22Rv1 (cell line): ENCODE data around the gene HECW1.
"Not testable (repeated sequence)": the region's sequence is repeated elsewhere in the genome, so short reads cannot be mapped to it uniquely, and the experiment has no call there.

Experiments
- H3K27ac ChIP-seq: fragments of 450-650 bp; 2 replicates; pipeline ENCODE4 v1.5.1; 2017
- CTCF ChIP-seq: fragments of 450-650 bp; IDR thresholded peaks from 2 replicates; pipeline ENCODE4 v1.5.1; 2017; ENCODE audit warnings: mild to moderate bottlenecking
- ZFX ChIP-seq: fragments of 450-650 bp; IDR thresholded peaks from 2 replicates; pipeline ENCODE4 v1.6.1; 2017; ENCODE audit warnings: antibody characterized with exemption, borderline replicate concordance

HECW1 gene

GRCh38 chr7:43576241-43576640, 463.8 kb downstream of the HECW1 start:
- TF ChIP-seq ZFX (no peak), CTCF (no peak)

GRCh38 chr7:43577485-43577951, 465.1 kb downstream of the HECW1 start:
- no peak overlapping the region for H3K27ac ChIP-seq
- TF ChIP-seq CTCF (no peak), ZFX (no peak)

More at GRCh38 chr7:43576241-43576640, 463.8 kb downstream of the HECW1 start:
- H3K27ac ChIP-seq, result no peak overlapping the region

GRCh38 chr7:43582503-43583423, 470.3 kb downstream of the HECW1 start, which contains the start of gene STK17A:
STK17A (plus strand) TSS chr7:43583108; CDS start chr7:43583244, 136 bp downstream.
- peak within 1 kb of the TSS; percentile 70 for H3K27ac ChIP-seq
- no peak for TF ChIP-seq ZFX
- peak; percentile 100 for TF ChIP-seq CTCF

GRCh38 chr7:43583424-43584194, 471.2 kb downstream of the HECW1 start:
- TF ChIP-seq CTCF (no peak), ZFX (no peak)
- peak overlapping the region; percentile 70 for H3K27ac ChIP-seq

GRCh38 chr7:43584195-43584586, 471.7 kb downstream of the HECW1 start:
- peak overlapping the region; percentile 70 for H3K27ac ChIP-seq
- TF ChIP-seq CTCF, result no peak
- no peak for TF ChIP-seq ZFX

- H3K27ac ChIP-seq, result not testable (repeated sequence)
These were observed 472.3 kb downstream of the HECW1 start for GRCh38 chr7:43584733-43585132.

GRCh38 chr7:43585562-43585961, 473.1 kb downstream of the HECW1 start:
- TF ChIP-seq ZFX (no peak), CTCF (no peak)
- no peak overlapping the region for H3K27ac ChIP-seq
